Muscle of back (tissue), 11 donors: ENCODE measurements around the gene NRXN2. TPM values are rescaled to one million over a fixed set of nuclear protein-coding genes. Genes with fewer than 3 reads are reported as not detected.
"Not testable (repeated sequence)": the region's sequence is repeated elsewhere in the genome, so short reads cannot be mapped to it uniquely, and the experiment has no call there.

Experiments
- DNase-seq, 3 donors: peaks; one replicate each; pipeline versions ENCODE4 v3.0.0 to v3.0.0-alpha.2; 2013
- polyA plus RNA-seq, 10 donors: library from polyadenylated mRNA; unstranded; fragments of 120-200 nt; gene quantifications; one replicate each; pipeline ENCODE4 v1.2.1, GENCODE V29; 2013; ENCODE audit not compliant: insufficient read length in 10 of 10

Gene NRXN2
- polyA plus RNA-seq, 10 donors: 16.4 to 36.8 (median 26.1) TPM

DNA sequence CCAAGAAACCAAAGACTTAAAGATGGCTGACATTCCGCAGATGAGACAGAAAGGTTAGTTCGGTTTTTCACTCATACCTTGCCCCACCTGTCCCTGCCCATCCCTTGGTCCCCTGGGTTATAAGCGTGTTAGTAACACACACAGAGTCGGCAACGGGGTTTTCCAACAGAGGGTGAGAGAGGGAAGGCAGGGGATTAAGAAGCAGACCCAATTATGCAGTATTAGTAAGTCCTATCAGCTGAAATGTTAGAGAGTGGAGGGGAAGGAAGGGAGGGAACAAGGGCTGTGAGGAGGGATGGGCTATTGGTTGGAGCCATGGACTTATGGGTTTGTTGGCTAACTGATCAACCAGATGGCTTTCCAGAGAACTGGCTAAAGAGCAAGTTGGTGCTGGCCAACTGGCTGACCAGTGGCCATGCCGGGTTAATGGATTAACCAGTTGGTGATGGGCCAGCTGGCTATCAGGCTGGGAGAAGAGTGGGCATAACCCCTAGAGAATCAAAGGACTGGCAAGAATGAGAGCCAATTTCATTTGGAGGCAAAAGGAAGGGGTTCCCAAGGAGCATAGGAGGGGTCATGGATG, 45.5 kb downstream of the NRXN2 start:
- no peak for DNase-seq

DNA sequence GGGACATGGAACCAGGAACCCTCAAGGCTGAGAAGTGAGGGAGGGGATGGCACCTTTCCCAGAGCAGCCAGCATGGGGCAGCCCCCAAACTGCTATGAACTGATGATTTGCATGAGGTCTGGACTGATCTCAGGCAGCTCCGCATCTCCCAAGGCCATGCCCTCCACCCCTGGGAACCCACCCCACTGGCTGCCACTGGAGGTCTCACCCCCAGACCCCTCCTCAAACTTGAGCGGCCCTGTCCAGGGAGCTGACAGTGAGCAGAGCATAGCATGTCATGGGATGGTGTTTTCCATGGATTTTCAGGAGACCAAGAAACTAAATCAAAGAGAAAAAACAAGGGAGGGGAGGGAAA, 46.8 kb downstream of the NRXN2 start:
- no peak for DNase-seq

DNA sequence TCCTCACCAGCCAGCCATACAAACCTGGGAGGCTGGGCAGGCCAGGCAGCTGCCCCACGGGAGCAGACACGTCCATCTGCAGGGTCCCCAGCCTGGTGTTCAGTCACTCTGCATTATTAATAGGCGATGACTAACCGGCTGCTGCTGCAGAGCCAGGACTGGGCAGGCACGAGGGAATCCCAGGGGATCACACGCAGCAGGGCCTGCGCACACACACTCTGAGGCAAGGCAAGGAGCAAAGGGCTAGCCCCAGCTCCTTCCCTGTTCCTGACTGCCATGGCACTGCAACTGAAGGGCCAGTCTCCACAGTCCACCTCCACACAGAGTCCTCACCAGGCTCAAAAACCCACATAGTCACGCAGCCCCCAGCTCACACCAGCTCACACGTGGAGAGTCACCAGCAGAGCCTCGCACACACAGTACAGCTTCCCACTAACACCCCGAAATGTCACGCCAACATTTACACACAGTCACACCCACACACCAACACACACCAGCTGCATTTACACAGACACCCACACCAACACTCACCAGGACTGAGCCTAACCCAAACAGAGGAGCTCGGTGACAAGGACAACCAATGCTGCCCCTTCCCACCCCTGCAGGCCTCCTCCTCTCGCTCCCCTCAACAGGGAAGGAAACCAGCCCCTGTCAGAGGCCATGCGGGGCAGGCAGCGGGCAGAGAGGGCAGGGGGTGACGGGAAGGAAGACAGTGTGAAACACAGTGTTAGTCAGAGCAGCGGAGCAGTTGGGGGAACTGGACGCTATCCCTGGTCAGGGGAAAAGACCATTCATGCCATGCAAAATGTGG, 47.3 kb downstream of the NRXN2 start:
- peak; percentile 76 to 84 (median 83) for DNase-seq

GRCh38 chr11:64674774-64675173, 48.2 kb downstream of the NRXN2 start:
- DNase-seq: no peak

GRCh38 chr11:64673279-64673678, 49.7 kb downstream of the NRXN2 start:
- DNase-seq: no peak

DNA sequence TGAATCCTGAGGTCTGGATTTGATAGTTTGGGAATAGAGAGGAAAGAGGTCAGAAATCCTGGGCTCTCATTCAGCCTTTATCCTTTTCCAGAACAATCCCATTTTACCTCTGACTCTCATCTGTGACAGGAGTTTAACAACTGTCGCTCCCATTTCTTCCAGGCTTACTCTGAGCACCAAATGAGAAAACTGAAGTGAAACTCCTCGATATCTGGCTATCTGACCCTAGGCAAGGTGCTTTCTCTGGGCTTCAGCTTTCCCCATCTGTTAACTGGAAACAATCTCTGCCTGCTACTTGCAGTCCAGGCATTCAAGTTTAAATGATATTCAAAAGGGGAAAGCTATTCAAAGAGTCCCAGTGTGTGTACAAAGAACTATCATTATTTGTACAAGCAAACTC, 50.1 kb downstream of the NRXN2 start:
- no peak for DNase-seq

GRCh38 chr11:64670975-64671374, 52.0 kb downstream of the NRXN2 start:
- no peak for DNase-seq

GRCh38 chr11:64667154-64667745, 55.7 kb downstream of the NRXN2 start:
- no peak for DNase-seq

DNA sequence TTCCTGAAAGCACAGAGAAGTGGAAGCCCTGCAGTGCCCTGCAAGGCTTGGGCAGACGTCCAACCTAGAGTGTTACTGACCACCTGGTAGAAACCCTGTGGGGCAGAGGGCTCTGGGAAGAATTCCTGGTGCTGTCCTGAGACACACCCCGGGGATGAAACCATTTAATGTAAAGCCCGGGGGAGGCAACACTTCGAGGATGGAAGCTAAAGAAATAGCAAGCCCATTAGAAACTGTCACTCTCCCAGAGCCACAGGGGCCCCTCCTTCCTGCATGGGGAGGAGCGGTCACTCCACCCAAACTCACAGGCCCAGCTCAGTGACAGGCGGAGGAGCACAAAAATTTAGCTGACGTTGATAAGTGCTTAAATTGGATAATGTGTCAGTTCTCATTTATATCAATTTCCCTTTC, 57.6 kb downstream of the NRXN2 start:
- DNase-seq: no peak

DNA sequence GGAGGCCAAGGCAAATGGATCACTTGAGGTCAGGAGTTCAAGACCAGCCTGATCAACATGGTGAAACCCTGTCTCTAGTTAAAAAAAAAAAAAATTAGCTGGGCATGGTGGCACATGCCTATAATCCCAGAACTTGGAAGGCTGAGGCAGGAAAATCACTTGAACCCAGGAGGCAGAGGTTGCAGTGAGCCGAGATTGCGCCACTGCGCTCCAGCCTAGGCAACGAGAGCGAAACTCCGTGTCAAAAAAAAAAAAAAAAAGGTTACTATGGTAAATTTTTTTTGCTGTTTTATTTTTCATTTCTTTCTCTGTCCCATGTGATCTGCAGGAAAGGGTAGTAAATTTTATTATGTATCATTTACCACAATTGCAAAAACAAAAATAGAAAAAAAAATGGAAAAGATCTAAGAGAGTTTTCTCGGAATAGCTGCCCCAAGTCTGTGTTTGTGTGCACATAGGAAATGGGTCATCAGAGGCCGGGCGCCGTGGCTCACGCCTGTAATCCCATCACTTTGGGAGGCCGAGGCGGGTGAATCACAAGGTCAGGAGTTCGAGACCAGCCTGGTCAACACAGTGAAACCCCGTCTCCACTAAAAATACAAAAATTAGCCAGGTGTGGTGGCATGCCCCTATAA, 58.6 kb downstream of the NRXN2 start:
- DNase-seq: not testable (repeated sequence)

GRCh38 chr11:64663656-64664055, 59.3 kb downstream of the NRXN2 start:
- no peak for DNase-seq

- DNase-seq: no peak
Observed at GRCh38 chr11:64661614-64662013, 61.4 kb downstream of the NRXN2 start.

DNA sequence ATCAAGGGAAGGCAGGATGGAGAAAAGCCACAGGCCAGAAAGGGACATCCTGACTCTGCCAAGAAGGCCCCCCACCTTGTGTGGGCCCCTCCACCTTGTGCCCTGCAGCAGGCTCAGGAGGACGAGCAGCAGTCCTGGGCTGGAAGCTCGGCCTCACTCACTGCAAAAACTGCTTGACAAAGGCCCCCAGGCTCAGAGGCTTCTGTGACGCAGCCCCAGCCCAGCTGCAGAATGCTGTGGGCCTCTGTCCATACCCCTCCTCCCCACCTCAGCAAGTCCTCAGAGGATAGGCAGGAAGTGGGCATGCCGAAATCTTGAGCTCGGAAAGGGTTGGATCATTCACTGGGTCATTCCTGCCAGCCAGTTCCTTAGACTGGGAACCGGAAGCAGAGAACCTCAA, 61.9 kb downstream of the NRXN2 start:
- peak; percentile 59 to 89 (median 71) for DNase-seq

DNA sequence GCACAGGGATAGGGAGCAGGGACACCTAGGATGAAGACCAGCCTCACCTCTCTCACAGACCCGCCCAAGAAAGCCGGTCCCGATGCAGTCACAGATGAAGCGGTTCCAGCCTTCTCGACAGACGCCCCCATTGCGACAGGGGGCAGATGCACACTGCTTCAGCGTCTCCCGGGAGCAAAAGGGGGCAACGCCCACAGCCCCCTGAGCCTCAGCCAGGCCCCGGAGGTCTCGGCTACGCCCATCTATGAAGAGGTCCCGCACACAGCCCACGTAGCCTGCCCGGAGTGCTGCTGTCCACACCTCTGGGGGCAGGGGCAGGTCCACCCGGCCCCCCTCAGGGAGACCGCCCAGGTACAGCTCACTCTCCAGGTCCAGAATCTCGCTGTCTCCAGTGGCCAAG, 62.3 kb downstream of the NRXN2 start:
- DNase-seq: no peak

- no peak for DNase-seq
Observed at GRCh38 chr11:64660205-64660604, 62.8 kb downstream of the NRXN2 start.

DNA sequence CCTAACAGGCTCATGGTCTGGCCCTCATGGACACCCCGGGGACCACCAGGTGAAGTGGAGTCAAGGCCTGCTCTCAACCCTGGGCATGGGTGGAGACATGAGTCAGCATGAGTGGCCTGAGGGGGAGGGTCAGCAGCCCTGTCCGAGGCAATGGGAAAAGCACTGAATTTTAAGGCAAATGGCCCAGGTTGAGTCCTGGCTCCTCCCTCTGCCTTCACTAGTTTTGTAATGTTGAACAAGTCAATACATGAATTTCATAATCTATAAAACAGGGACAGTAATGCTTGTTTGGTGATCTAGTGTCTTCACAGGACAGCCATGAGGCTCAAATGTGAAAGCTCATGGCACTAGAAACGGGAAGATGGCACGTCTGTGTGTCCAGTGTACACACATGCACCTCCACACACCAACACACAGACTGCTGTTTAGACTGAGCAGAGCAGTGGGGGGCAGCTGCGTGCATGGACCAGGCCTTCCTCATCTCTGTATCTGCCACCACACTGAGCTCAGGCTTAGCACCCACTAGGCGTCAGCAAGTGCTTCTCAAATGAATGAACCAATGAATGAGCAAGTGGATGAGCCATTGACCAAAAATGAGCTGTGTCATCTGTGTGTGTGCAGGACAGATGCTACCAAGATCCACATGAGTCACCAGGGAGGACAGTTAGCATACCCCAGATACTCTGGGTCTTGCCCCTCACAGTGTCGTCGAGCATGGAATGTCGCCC, 63.4 kb downstream of the NRXN2 start:
- DNase-seq: peak in 1 of 3 donors; percentile 85

- no peak for DNase-seq
Observed at GRCh38 chr11:64658265-64658664, 64.7 kb downstream of the NRXN2 start.

DNA sequence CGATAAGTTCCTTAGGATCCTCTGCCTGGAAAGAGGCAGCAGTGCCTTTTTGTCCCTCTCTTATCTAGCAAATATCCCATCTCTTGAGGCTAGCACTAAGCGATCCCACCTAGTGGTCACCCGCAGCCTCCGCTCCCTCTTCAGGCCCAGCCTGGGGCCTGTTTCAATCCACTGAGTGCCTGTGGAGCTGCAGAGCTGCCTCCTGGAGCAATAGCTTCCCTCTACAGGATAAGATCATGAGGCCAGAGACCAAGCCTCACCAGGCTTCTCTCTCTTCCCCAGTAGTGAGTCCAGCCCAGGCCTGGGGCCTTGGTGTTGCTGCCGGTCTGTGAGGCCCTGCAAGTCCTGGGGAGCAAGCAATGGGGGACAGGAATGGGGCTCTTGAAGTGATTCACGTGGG, 66.1 kb downstream of the NRXN2 start:
- DNase-seq: no peak

- no peak for DNase-seq
Observed at GRCh38 chr11:64655941-64656601, 66.9 kb downstream of the NRXN2 start.

- DNase-seq: no peak
Observed at GRCh38 chr11:64654958-64655541, 67.9 kb downstream of the NRXN2 start.

- no peak for DNase-seq
Observed at GRCh38 chr11:64654439-64654838, 68.6 kb downstream of the NRXN2 start.
